ENCODE data around the gene PRM2. TPM values are rescaled to one million over a fixed set of nuclear protein-coding genes. Genes with fewer than 3 reads are reported as not detected.

PRM2 gene
- total RNA-seq, 3 donors from 2014 or later (not counting 1 experiment from before 2014, with no cell fraction given): not detected

DNA sequence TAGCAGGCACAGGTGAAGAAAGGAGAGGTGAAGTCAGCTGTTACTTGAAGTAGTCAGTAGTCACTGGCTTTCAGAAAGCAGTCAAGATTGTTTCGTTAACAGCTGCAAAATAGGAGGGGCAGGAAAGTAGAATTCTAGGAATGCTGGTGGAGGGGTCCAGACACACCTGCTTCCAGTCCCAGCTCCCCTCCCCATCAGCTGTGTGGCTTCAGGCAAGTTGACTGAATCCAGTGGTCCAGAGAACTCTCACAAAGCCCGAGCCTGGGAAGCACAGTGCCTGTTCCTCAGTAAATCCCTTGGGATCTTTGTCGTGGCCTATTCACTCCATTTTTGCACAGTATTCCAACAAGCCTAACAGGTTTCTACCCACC, 15.7 kb downstream of the PRM2 start:
- H3K27me3 Mint-ChIP-seq (ENCODE audit: low read depth in 2 of 2): peaks cover 0 to 3% of the 10 kb centered on the region in 2 donors
- TF ChIP-seq, protein P1, sequence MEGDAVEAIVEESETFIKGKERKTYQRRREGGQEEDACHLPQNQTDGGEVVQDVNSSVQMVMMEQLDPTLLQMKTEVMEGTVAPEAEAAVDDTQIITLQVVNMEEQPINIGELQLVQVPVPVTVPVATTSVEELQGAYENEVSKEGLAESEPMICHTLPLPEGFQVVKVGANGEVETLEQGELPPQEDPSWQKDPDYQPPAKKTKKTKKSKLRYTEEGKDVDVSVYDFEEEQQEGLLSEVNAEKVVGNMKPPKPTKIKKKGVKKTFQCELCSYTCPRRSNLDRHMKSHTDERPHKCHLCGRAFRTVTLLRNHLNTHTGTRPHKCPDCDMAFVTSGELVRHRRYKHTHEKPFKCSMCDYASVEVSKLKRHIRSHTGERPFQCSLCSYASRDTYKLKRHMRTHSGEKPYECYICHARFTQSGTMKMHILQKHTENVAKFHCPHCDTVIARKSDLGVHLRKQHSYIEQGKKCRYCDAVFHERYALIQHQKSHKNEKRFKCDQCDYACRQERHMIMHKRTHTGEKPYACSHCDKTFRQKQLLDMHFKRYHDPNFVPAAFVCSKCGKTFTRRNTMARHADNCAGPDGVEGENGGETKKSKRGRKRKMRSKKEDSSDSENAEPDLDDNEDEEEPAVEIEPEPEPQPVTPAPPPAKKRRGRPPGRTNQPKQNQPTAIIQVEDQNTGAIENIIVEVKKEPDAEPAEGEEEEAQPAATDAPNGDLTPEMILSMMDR (IDR thresholded peaks at IDR 0.05): no peak
- H3K9me3 Mint-ChIP-seq: no peaks in the 10 kb centered on the region
- intact Hi-C loops (cut with micrococcal nuclease): no loop called here
- H3K9me3 ChIP-seq (ENCODE audit: control insufficient read depth, insufficient read depth, low read length): no peaks in the 10 kb centered on the region
- no peak for DNase-seq
- peaks cover 22 to 30% of the 10 kb centered on the region in 2 donors for H3K4me1 Mint-ChIP-seq
- H3K36me3 ChIP-seq (ENCODE audit: control insufficient read depth, insufficient read depth, low read length): no peaks in the 10 kb centered on the region
- no peak overlapping the region for H3K27ac ChIP-seq (ENCODE audit: low read length)
- no peak overlapping the region for H3K4me3 ChIP-seq (ENCODE audit: low read length)
- no peak overlapping the region for H3K4me3 Mint-ChIP-seq
- H3K27ac Mint-ChIP-seq: no peak overlapping the region
- H3K4me1 ChIP-seq (ENCODE audit: control insufficient read depth, insufficient read depth, low read length): peaks cover 37% of the 10 kb centered on the region
- no peaks in the 10 kb centered on the region for H3K27me3 ChIP-seq (ENCODE audit: control insufficient read depth, insufficient read depth, low read length)
- WGBS (ENCODE audit: insufficient coverage): 93% methylated on average over 3 of the region's 3 CpGs
- ATAC-seq: no peak
- no peaks in the 10 kb centered on the region for H3K36me3 Mint-ChIP-seq

DNA sequence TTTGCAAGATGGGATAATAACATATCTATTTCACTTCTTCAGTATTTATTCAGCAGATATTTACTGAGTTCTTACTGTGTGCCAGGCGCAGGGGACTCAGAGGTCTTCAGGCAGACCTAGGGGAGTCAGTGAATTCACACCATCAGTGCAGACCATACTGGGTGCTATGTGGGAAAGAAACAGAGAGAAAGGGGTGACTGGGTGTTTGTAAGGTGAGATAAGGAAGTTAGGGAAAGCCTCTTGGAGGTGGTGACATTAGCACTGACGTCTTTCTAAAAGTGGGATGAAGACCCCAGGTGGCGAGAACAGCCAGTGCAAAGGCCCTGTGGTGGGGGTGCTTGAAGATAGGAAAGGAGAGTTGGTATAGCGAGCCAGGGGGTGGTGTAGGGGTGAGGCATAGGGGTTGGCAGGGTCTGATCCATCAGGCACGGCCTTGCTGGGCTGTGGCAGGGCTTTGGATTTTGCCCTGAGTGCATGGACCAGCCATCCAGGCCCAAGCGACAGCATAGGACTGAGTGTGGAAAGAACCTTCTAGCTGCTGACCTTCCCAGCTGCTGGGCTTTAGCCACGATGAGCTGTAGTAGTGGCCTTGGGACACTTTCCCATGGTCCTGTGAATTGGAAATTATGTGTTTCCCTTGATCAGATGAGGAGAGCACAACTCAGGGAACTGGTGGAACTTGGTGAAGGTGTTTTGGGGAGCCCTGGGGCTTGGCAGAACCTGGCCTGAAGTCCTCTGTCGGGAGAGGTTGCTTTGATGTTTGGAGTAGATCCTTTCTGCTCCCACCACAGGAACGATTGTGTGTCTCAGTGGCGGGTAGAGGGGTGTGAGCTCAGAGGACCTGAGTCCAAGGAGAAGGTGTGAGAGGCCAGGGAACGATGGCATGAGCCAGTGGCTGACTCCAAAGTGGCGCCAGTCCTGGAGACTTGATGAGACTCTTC, 16.4 kb downstream of the PRM2 start:
- Mint-ChIP-seq H3K27ac (peak overlapping the region; percentile 15), H3K4me3 (no peak overlapping the region)

DNA sequence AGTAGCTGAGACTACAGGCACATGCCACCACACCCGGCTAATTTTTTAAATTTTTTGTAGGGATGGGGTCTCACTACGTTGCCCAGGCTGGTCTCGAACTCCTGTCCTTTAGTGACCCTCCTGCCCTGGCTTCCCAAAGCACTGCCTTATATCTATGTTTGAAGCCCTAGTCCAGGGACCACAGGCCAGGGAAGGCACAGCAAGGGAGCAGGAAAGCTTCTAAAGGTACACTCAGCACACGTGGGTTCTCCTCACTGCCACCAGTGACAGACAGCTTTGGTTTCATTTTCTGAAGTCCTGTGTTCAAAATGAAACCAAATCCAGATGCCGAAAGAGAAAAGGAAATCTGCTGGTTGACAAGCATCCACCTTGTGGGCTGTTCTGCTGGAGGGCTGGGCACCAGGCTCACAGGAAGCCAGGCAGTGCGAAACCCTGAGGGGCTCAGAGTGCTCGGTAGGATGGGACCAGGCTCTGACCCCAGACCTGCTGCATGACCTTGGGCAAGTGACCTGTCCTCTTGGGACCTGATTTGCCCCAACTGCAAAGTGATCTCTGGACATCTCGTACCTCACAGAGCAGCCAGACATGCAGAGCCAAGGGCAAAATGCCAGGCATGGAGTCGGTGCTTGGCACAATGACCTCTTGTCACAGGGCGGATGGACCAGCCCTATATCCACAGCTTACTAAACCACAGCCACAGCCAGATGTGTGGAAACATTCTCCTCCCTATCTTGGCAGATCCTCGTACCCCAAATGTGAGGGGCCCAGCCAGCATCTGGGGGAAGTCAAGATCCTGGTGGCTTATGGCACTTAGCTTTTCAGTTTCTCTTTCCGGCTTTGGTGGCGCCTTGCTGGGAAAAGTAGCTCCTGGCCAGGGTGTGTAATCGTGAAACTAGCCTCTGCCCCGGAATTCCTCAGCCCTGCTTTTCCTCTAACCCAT, 17.5 kb downstream of the PRM2 start:
- ATAC-seq (peak in 1 of 3 donors; percentile 5), DNase-seq (peak in 1 of 2 donors; percentile 85)
- TF ChIP-seq, protein P1 (IDR thresholded peaks at IDR 0.05): no peak
- peaks cover 0 to 2% of the 10 kb centered on the region in 2 donors for H3K27me3 Mint-ChIP-seq (ENCODE audit: low read depth in 2 of 2)
- no peaks in the 10 kb centered on the region for H3K36me3 Mint-ChIP-seq
- peaks cover 42% of the 10 kb centered on the region for H3K4me1 ChIP-seq (ENCODE audit: control insufficient read depth, insufficient read depth, low read length)
- no peaks in the 10 kb centered on the region for H3K27me3 ChIP-seq (ENCODE audit: control insufficient read depth, insufficient read depth, low read length)
- H3K9me3 ChIP-seq (ENCODE audit: control insufficient read depth, insufficient read depth, low read length): no peaks in the 10 kb centered on the region
- peaks cover 3% of the 10 kb centered on the region for H3K36me3 ChIP-seq (ENCODE audit: control insufficient read depth, insufficient read depth, low read length)
- WGBS (ENCODE audit: insufficient coverage): 37% methylated on average over 15 of the region's 15 CpGs
- intact Hi-C loops (cut with micrococcal nuclease): loop anchor here (2.0 to 10.0 kb wide), 2 partner anchors 96 to 144 kb away; no protein-coding TSS in a partner anchor
- peak overlapping the region; percentile 70 for H3K4me3 Mint-ChIP-seq
- H3K27ac Mint-ChIP-seq: peak overlapping the region; percentile 15
- peaks cover 21 to 35% of the 10 kb centered on the region in 2 donors for H3K4me1 Mint-ChIP-seq
- H3K9me3 Mint-ChIP-seq: no peaks in the 10 kb centered on the region
- no peak overlapping the region for H3K4me3 ChIP-seq (ENCODE audit: low read length)
- H3K27ac ChIP-seq (ENCODE audit: low read length): peak overlapping the region; percentile 34

More for the DNA sequence above, 16.4 kb downstream of the PRM2 start:
- DNase-seq: no peak
- H3K27me3 Mint-ChIP-seq (ENCODE audit: low read depth in 2 of 2): peaks cover 0 to 3% of the 10 kb centered on the region in 2 donors
- Histone ChIP-seq H3K9me3 (ENCODE audit: control insufficient read depth, insufficient read depth, low read length) (no peaks in the 10 kb centered on the region), H3K4me1 (ENCODE audit: control insufficient read depth, insufficient read depth, low read length) (peaks cover 37% of the 10 kb centered on the region), H3K27ac (ENCODE audit: low read length) (no peak overlapping the region), H3K36me3 (ENCODE audit: control insufficient read depth, insufficient read depth, low read length) (no peaks in the 10 kb centered on the region), H3K27me3 (ENCODE audit: control insufficient read depth, insufficient read depth, low read length) (no peaks in the 10 kb centered on the region), H3K4me3 (ENCODE audit: low read length) (no peak overlapping the region)
- no peaks in the 10 kb centered on the region for H3K36me3 Mint-ChIP-seq
- peaks cover 22 to 32% of the 10 kb centered on the region in 2 donors for H3K4me1 Mint-ChIP-seq
- intact Hi-C loops (cut with micrococcal nuclease): loop anchor here (2.0 to 10.0 kb wide), 2 partner anchors 95 to 145 kb away; no protein-coding TSS in a partner anchor
- 94% methylated on average over 12 of the region's 12 CpGs for WGBS (ENCODE audit: insufficient coverage)
- ATAC-seq: no peak
- TF ChIP-seq, protein P1 (IDR thresholded peaks at IDR 0.05): no peak
- H3K9me3 Mint-ChIP-seq: no peaks in the 10 kb centered on the region

All from natural killer cell (primary cell).